Right lobe of liver (tissue), 6 donors: ENCODE results near the gene DDX24. TPM values are rescaled to one million over a fixed set of nuclear protein-coding genes. Genes with fewer than 3 reads are reported as not detected.

Experiments used
- ATAC-seq, 4 donors: fragments of 200-7000 bp; cut with Tn5 transposase; one replicate each; pipeline ENCODE4 v1.9.1; 2020; ENCODE audit warnings: mild to moderate bottlenecking in 4 of 4, moderate library complexity in 4 of 4
- DNase-seq, 3 donors: peaks; one replicate each; pipeline ENCODE4 v3.0.0-alpha.2; 2020
- H3K27ac ChIP-seq, 3 donors: fragments of 200-600 bp; one replicate each; pipeline ENCODE4 v1.8.0; 2022
- H3K27me3 ChIP-seq, 2 donors: fragments of 200-600 bp; one replicate each; pipeline ENCODE4 v1.8.0; 2022
- H3K36me3 ChIP-seq, 4 donors: fragments of 200-600 bp; sonication (generic) in 1 of 4; one replicate each; pipeline versions ENCODE4 v1.5.1 to v1.8.0; 2017 to 2022; ENCODE audit warnings: control low read depth in 1 of 4
- H3K4me1 ChIP-seq, 4 donors: fragments of 200-600 bp; sonication (generic) in 1 of 4; one replicate each; pipeline versions ENCODE4 v1.5.1 to v1.8.0; 2017 to 2022; ENCODE audit warnings: control low read depth in 1 of 4
- H3K4me3 ChIP-seq, 3 donors: fragments of 200-600 bp; one replicate each; pipeline ENCODE4 v1.8.0; 2022
- H3K9me3 ChIP-seq, 4 donors: fragments of 200-600 bp; sonication (generic) in 1 of 4; one replicate each; pipeline versions ENCODE4 v1.5.1 to v1.8.0; 2017 to 2022; ENCODE audit warnings: control low read depth in 1 of 4
- CTCF ChIP-seq, 4 donors: fragments of 200-600 bp in 3 of 4; fragments of 450-650 bp in 1 of 4; IDR thresholded peaks; one replicate each; pipeline versions ENCODE4 v1.5.1 to v1.8.0; 2016 to 2022; ENCODE audit warnings: antibody characterized with exemption in 4 of 4, mild to moderate bottlenecking in 2 of 4
- POLR2A ChIP-seq: fragments of 450-650 bp; IDR thresholded peaks from one replicate; pipeline ENCODE4 v1.6.1; 2017; ENCODE audit warnings: antibody characterized with exemption, mild to moderate bottlenecking
- WGBS: methylation state at CpG from one replicate; pipeline ENCODE4 v1.1.6; 2018; ENCODE audit warnings: low coverage, low lambda C conversion rate; ENCODE audit not compliant: insufficient coverage; ENCODE audit errors: missing lambda C conversion rate; 5-methylcytosine and 5-hydroxymethylcytosine counted together
- intact Hi-C, 2 donors: fragments of 100-400 bp; cut with DNase I; formaldehyde crosslinking; loops; one replicate each; pipeline versions ENCODE4 v1.11.2 to v1.14.1; 2022
- total RNA-seq, 6 experiments: library from RNA; depleted of rRNA in 2 of 6; stranded (reverse); fragments of >200 nt in 2 of 6; fragmentation: NEBNext Ultra II Directional in 3 of 6; extraction: Animal tissue kit (Norgen Biotek cat#: 25700) in 3 of 6; gene quantifications; one replicate each; pipeline versions ENCODE4 v1.1.0 to v1.2.4, GENCODE V29; 2016 to 2023
- donor health status: DM: no; HTN: yes; CAD: no.
- donor health status: DM: no; HTN: no; CAD: no.
- donor health status: DM: no; HTN: no; CAD: no.
- donor health status: DM: no; HTN: yes; CAD: no.
- donor health status: DM: no; HTN: yes; CAD: no.

DDX24 gene
- total RNA-seq, 6 experiments from 2014 or later = 47.8 to 74.0 (median 63.6) TPM

- DNase-seq = no peak
- intact Hi-C loops = no loop called here
- Histone ChIP-seq H3K4me3 (no peak overlapping the region), H3K4me1 (peaks cover 0 to 1% (median 0%) of the 10 kb centered on the region in 4 donors), H3K9me3 (no peaks in the 10 kb centered on the region), H3K27me3 (no peaks in the 10 kb centered on the region), H3K36me3 (no peaks in the 10 kb centered on the region), H3K27ac (no peak overlapping the region)
- 40% methylated on average over 1 of the region's 2 CpGs for WGBS
- TF ChIP-seq CTCF (IDR thresholded peaks at IDR 0.05) (no peak), POLR2A (no peak)
- ATAC-seq = no peak
Observed at GRCh38 chr14:94021001-94021400, 60.0 kb downstream of the DDX24 start.

- no peaks in the 10 kb centered on the region for H3K36me3 ChIP-seq
- H3K9me3 ChIP-seq = no peaks in the 10 kb centered on the region
- no peak overlapping the region for H3K27ac ChIP-seq
- TF ChIP-seq CTCF (IDR thresholded peaks at IDR 0.05) (no peak), POLR2A (no peak)
- no peak overlapping the region for H3K4me3 ChIP-seq
- H3K4me1 ChIP-seq = no peaks in the 10 kb centered on the region
- H3K27me3 ChIP-seq = no peaks in the 10 kb centered on the region
- ATAC-seq (no peak), DNase-seq (no peak)
- intact Hi-C loops = no loop called here
- 85% methylated on average over 4 of the region's 4 CpGs for WGBS
Observed at GRCh38 chr14:94020267-94020666, 60.7 kb downstream of the DDX24 start.

- H3K27me3 ChIP-seq = no peaks in the 10 kb centered on the region
- H3K36me3 ChIP-seq = no peaks in the 10 kb centered on the region
- TF ChIP-seq CTCF (IDR thresholded peaks at IDR 0.05) (no peak), POLR2A (no peak)
- no peaks in the 10 kb centered on the region for H3K4me1 ChIP-seq
- no peak overlapping the region for H3K4me3 ChIP-seq
- WGBS = 64% methylated on average over 3 of the region's 6 CpGs
- DNase-seq (no peak), ATAC-seq (no peak)
- H3K27ac ChIP-seq = no peak overlapping the region
- intact Hi-C loops = no loop called here
- H3K9me3 ChIP-seq = no peaks in the 10 kb centered on the region
Observed at GRCh38 chr14:94019329-94019728, 61.7 kb downstream of the DDX24 start.

- Histone ChIP-seq H3K36me3 (no peaks in the 10 kb centered on the region), H3K27me3 (no peaks in the 10 kb centered on the region), H3K4me1 (no peaks in the 10 kb centered on the region), H3K4me3 (no peak overlapping the region), H3K9me3 (no peaks in the 10 kb centered on the region), H3K27ac (no peak overlapping the region)
- ATAC-seq = no peak
- WGBS = 71% methylated on average over 3 of the region's 8 CpGs
- intact Hi-C loops = no loop called here
- TF ChIP-seq POLR2A = no peak
- DNase-seq = peak in 1 of 3 donors; percentile 31
Observed at GRCh38 chr14:94018308-94018707, 62.7 kb downstream of the DDX24 start.

- ATAC-seq (no peak), DNase-seq (no peak)
- no peaks in the 10 kb centered on the region for H3K27me3 ChIP-seq
- H3K4me1 ChIP-seq = no peaks in the 10 kb centered on the region
- WGBS = 70% methylated on average over 4 of the region's 8 CpGs
- intact Hi-C loops = no loop called here
- H3K4me3 ChIP-seq = no peak overlapping the region
- H3K9me3 ChIP-seq = no peaks in the 10 kb centered on the region
- TF ChIP-seq POLR2A = no peak
- no peak for TF ChIP-seq CTCF (IDR thresholded peaks at IDR 0.05)
- no peaks in the 10 kb centered on the region for H3K36me3 ChIP-seq
- no peak overlapping the region for H3K27ac ChIP-seq
Observed at GRCh38 chr14:94016446-94016976, 64.5 kb downstream of the DDX24 start.
